Fibroblast of mammary gland (primary cell): ENCODE data around the gene SNX20.

Experiments used
- DNase-seq: peaks from one replicate; pipeline ENCODE4 v3.0.0-alpha.2; 2010; ENCODE audit warnings: low read depth
- H3K4me3 ChIP-seq: 2 replicates; pipeline ENCODE4 v1.5.1; 2011; ENCODE audit warnings: low read depth, mild to moderate bottlenecking, low read length, moderate library complexity; ENCODE audit not compliant: control insufficient read depth
- TF ChIP-seq, protein P1 (sequence below): conservative IDR thresholded peaks from 2 replicates; pipeline ENCODE4 v1.5.1; 2011; ENCODE audit warnings: low read depth, low read length, inconsistent platforms; ENCODE audit not compliant: control insufficient read depth, insufficient read depth

Gene SNX20

GRCh38 chr16:50697421-50697715 is 16.3 kb upstream of the SNX20 start:
- TF ChIP-seq, protein P1, sequence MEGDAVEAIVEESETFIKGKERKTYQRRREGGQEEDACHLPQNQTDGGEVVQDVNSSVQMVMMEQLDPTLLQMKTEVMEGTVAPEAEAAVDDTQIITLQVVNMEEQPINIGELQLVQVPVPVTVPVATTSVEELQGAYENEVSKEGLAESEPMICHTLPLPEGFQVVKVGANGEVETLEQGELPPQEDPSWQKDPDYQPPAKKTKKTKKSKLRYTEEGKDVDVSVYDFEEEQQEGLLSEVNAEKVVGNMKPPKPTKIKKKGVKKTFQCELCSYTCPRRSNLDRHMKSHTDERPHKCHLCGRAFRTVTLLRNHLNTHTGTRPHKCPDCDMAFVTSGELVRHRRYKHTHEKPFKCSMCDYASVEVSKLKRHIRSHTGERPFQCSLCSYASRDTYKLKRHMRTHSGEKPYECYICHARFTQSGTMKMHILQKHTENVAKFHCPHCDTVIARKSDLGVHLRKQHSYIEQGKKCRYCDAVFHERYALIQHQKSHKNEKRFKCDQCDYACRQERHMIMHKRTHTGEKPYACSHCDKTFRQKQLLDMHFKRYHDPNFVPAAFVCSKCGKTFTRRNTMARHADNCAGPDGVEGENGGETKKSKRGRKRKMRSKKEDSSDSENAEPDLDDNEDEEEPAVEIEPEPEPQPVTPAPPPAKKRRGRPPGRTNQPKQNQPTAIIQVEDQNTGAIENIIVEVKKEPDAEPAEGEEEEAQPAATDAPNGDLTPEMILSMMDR = no peak
- DNase-seq = no peak

DNA sequence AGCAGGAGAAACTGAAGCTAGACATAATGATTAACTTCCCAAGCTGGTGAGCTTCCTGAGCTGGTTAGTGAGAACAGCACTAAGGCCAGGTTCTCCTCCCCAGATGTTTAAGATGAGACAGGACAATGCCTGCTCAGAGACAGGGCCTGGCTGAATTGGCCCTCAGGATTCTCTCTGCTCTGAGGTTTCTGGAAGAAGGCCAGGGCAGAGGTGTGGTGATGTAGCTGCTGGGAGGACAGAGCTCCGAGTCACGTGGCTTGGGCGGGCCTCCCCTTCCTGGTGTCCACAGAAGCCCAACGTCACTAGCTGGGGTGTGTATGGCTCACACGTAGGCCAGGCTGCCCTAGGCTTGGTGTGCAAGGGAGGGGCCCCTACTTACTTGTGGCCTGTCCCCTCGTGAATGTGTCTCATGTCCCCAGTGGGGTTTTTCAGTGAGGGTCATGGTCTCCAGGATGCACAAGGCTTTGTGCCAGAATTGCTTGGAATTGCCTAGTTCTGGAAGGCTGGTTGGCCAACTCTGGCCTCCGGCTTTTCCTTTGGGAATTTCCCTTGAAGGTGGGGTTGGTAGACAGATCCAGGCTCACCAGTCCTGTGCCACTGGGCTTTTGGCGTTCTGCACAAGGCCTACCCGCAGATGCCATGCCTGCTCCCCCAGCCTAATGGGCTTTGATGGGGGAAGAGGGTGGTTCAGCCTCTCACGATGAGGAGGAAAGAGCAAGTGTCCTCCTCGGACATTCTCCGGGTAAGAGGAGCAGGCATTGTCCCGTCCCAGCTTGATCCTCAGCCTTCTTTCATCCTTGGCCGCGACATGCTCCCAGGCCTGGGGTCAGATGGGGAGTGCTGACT is 15.7 kb upstream of the SNX20 start:
- H3K4me3 ChIP-seq = no peak overlapping the region
- peak; percentile 81 for DNase-seq
- TF ChIP-seq, protein P1 = no peak

More at GRCh38 chr16:50697421-50697715, 16.3 kb upstream of the SNX20 start:
- no peak overlapping the region for H3K4me3 ChIP-seq

GRCh38 chr16:50696126-50696525 is 15.0 kb upstream of the SNX20 start:
- DNase-seq = no peak
- H3K4me3 ChIP-seq = no peak overlapping the region
- TF ChIP-seq, protein P1 = no peak

DNA sequence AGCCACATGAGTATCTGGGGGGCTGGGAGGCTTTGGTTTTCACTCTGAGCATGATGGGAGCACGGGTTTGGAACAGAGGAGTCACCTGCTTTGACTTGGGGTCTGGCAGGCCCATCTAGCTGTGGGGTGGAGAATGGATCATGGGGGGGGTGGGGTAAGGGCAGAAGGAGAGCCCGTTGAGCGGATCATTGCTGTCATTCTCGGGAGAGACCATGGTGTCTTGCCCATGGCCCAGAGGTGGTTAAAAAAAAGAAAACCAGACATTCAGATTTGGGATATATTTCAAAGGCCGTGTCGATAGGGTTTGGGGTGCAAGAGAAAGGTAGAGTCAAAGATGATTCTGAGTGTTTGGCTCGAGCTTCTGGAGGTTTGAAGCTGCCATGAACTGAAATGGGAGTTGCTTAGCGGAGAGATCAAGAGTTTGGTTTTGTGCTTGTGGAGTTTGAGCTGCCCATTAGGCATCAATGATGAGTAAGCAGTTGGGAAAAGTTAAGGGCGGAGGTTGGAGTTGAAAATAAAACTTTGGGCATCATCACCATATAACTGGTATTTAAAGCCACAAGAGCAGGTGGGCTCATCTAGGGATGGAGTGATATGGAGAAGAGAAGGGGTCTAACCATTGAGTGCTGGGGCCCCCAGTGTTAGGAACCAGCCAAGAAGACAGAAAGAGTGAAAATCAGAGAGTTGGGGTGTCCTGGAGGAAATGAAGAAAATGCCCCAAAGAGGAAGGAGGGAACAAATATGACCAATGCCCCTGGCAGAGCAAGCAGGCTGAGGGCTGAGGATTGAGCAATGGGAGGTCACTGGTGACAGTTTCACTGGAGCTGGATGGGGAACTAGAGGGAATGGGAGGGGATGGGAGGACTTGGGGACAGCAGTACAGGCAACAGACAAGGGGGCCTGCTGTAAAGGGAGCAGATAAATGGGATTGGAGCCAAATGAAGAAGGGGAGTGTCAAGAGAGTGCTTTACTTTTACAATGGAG is 14.2 kb upstream of the SNX20 start:
- DNase-seq = no peak
- TF ChIP-seq, protein P1 = no peak
- no peak overlapping the region for H3K4me3 ChIP-seq

DNA sequence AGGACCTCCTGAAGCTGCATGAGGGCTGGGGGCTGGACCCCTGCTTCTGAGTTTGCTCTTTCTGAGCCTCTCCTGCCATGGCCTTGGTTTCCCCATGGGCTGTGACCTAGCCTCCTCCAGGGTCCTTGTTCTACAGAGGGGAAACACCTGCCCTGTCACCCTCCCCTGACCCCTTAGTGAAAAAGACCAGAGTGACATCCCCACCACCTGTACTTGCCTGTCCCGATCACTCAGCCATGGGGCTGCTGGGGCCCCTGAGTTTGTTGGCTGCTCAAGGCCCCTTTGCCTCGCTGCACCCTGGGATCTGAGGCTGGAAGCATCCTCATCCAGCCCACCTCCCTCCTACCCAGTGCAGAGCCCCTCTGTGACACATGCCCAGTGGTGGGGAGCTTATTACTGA is 13.1 kb upstream of the SNX20 start:
- H3K4me3 ChIP-seq = no peak overlapping the region
- TF ChIP-seq, protein P1 = no peak
- no peak for DNase-seq

DNA sequence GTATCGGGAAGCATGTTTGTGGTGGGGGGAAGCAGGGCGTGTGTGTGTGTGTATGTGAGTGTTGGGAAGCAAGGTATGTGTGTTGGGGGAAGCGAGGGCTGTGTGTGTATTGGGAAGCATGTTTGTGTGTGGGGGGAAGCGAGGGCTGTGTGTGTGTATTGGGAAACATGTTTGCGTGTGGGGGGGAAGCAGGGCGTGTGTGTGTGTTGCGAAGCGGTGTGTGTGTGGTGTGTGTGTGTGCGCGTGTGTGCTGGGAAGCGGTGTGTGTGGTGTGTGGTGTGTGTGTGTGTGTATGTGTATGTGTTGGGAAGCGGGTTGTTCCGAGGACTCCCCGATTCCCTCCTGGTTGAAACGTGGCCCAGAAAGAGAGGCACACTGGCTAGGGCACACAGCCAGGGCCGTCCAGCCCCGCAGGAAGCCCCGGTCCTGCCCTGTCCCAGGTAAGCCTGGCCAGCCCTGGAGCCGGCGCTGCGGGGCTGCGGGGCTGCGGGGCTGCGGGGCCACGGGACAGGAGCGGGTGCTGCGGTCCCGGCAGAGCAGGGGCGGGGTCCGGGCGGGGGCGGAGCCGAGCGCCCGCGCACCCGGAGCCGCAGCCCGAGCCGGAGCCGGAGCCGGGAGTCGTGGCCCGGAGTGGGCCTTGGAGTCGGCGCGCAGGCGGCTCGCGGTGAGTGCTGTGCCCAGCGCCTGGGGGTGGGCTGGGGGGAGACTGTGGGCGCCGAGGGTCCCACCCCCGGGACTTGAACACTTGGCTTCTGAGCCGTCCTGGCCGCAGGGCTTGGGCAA is 12.1 kb upstream of the SNX20 start, which contains the start of gene NOD2:
Gene NOD2, plus strand, starts transcription at position 608 of the 783 bp plus-strand sequence. CDS start 5,890 bp downstream, outside the sequence.
- DNase-seq = no peak
- TF ChIP-seq, protein P1 = no peak
- H3K4me3 ChIP-seq = peak within 1 kb of the TSS; percentile 10
